ENCODE measurements around the gene ZNF283. TPM values are rescaled to one million over a fixed set of nuclear protein-coding genes. Genes with fewer than 3 reads are reported as not detected.
"Not testable (repeated sequence)": the region's sequence is repeated elsewhere in the genome, so short reads cannot be mapped to it uniquely, and the experiment has no call there.

Gene ZNF283
- total RNA-seq, 1 donor from 2014 or later: 8.5 TPM

- DNase-seq (ENCODE audit: low read depth in 2 of 2): no peak
Observed at GRCh38 chr19:43848821-43849220, 21.7 kb downstream of the ZNF283 start.

- DNase-seq (ENCODE audit: low read depth in 2 of 2): no peak
Observed at GRCh38 chr19:43858174-43858573, 31.1 kb downstream of the ZNF283 start.

- not testable (repeated sequence) for DNase-seq (ENCODE audit: low read depth in 2 of 2)
Observed at GRCh38 chr19:43866923-43867322, 39.8 kb downstream of the ZNF283 start.

- DNase-seq (ENCODE audit: low read depth in 2 of 2): no peak
Observed at GRCh38 chr19:43872547-43873336, 45.6 kb downstream of the ZNF283 start.

- DNase-seq (ENCODE audit: low read depth in 2 of 2): no peak
Observed at GRCh38 chr19:43880483-43880882, 53.4 kb downstream of the ZNF283 start.

GRCh38 chr19:43883864-43884263 lies 56.7 kb downstream of the ZNF283 start, which contains the start of gene ZNF404:
TSS of gene ZNF404 (minus strand) at chr19:43883964.
- no peak for DNase-seq (ENCODE audit: low read depth in 2 of 2)

- no peak for DNase-seq (ENCODE audit: low read depth in 2 of 2)
Observed at GRCh38 chr19:43895727-43896308, 68.7 kb downstream of the ZNF283 start.

Other genes with a start within 250 kb of the ZNF283 start
- gene IRGQ, start 231.2 kb upstream of the ZNF283 start, total RNA-seq: 19.2 and 29.0 TPM in 2 replicates
- 5.9 and 9.1 TPM in 2 replicates for gene ZNF576, start 230.7 kb upstream of the ZNF283 start, total RNA-seq
- gene SRRM5, start 215.2 kb upstream of the ZNF283 start, total RNA-seq: not detected in 2 replicates
- 58.6 and 69.8 TPM in 2 replicates for gene ZNF428, start 207.7 kb upstream of the ZNF283 start, total RNA-seq
- gene CADM4, start 187.5 kb upstream of the ZNF283 start, total RNA-seq: 10.5 and 23.0 TPM in 2 replicates
- 7.3 and 13.9 TPM in 2 replicates for gene PLAUR, start 157.2 kb upstream of the ZNF283 start, total RNA-seq
- not detected in 2 replicates for gene IRGC, start 111.2 kb upstream of the ZNF283 start, total RNA-seq
- 3.7 and 3.8 TPM in 2 replicates for gene SMG9, start 72.4 kb upstream of the ZNF283 start, total RNA-seq
- gene KCNN4, start 46.3 kb upstream of the ZNF283 start, total RNA-seq: 0.22 TPM in 1 of 2 replicates, not detected in the other
- 0.22 and 0.40 TPM in 2 replicates for gene LYPD5, start 24.9 kb upstream of the ZNF283 start, total RNA-seq
- 0.44 and 0.60 TPM in 2 replicates for gene ZNF404, start 56.6 kb downstream of the ZNF283 start, total RNA-seq
- 13.7 and 16.9 TPM in 2 replicates for gene ZNF45, start 108.0 kb downstream of the ZNF283 start, total RNA-seq
- gene ZNF221, start 123.9 kb downstream of the ZNF283 start, total RNA-seq: 3.3 and 4.0 TPM in 2 replicates
- 5.4 and 7.3 TPM in 2 replicates for gene ZNF155, start 156.9 kb downstream of the ZNF283 start, total RNA-seq
- gene ZNF230, start 175.6 kb downstream of the ZNF283 start, total RNA-seq: 2.0 and 2.6 TPM in 2 replicates
- gene ZNF222, start 198.1 kb downstream of the ZNF283 start, total RNA-seq: 4.4 and 5.4 TPM in 2 replicates
- gene ZNF223, start 224.7 kb downstream of the ZNF283 start, total RNA-seq: 2.8 and 5.0 TPM in 2 replicates
- gene ZNF284, start 244.8 kb downstream of the ZNF283 start, total RNA-seq: 1.5 and 2.8 TPM in 2 replicates